H1 (cell line): ENCODE results near the gene ZNF112. TPM values are rescaled to one million over a fixed set of nuclear protein-coding genes. Genes with fewer than 3 reads are reported as not detected.

Experiments
- CTCF ChIA-PET: fragments of 300-600 bp; sonication (Branson Sonifier 250); formaldehyde crosslinking; loops from one replicate; lab custom pipeline; 2021; ENCODE audit not compliant: partially characterized antibody; lab: Charles Lee
- POLR2A ChIA-PET: fragments of 300-600 bp; sonication (Branson Sonifier 250); formaldehyde crosslinking; loops from one replicate; lab custom pipeline; 2021; ENCODE audit warnings: inconsistent platforms; ENCODE audit not compliant: partially characterized antibody; lab: Charles Lee
- DNase-seq, 2 experiments: peaks; one replicate each; pipeline versions ENCODE4 v3.0.0 to v3.0.0-alpha.2; 2010 to 2022; ENCODE audit warnings: low spot score in 2 of 2, low read depth in 1 of 2, mixed read lengths in 1 of 2
- FAIRE-seq: peaks from 2 replicates; lab custom pipeline; 2011; peaks lifted over from hg19 to GRCh38; lab: Jason Lieb, UNC
- H2AFZ ChIP-seq: 2 replicates; pipeline ENCODE4 v1.8.1; 2012; ENCODE audit warnings: low read length, inconsistent platforms
- H2AK5ac ChIP-seq: 2 replicates; pipeline ENCODE4 v1.6.1; 2013; ENCODE audit warnings: low read depth, low read length
- H2BK120ac ChIP-seq: replicated peaks from 2 replicates; pipeline ENCODE3; 2013; ENCODE audit warnings: low read depth, low read length, inconsistent platforms
- H2BK12ac ChIP-seq: 2 replicates; pipeline ENCODE4 v1.6.1; 2013; ENCODE audit warnings: low read depth, low read length
- H2BK15ac ChIP-seq: 2 replicates; pipeline ENCODE4 v1.6.1; 2013; ENCODE audit warnings: low read length
- H2BK20ac ChIP-seq: 2 replicates; pipeline ENCODE4 v1.6.1; 2013; ENCODE audit warnings: low read length
- H2BK5ac ChIP-seq: 2 replicates; pipeline ENCODE4 v1.6.1; 2013; ENCODE audit warnings: low read depth, low read length
- H3K14ac ChIP-seq: 2 replicates; pipeline ENCODE4 v1.6.1; 2013; ENCODE audit warnings: inconsistent platforms; ENCODE audit not compliant: insufficient read length
- H3K18ac ChIP-seq: 2 replicates; pipeline ENCODE4 v1.6.1; 2013; ENCODE audit warnings: low read length; ENCODE audit errors: extremely low read depth
- H3K23ac ChIP-seq: 2 replicates; pipeline ENCODE4 v1.6.1; 2013; ENCODE audit warnings: inconsistent platforms; ENCODE audit not compliant: insufficient read length
- H3K23me2 ChIP-seq: 2 replicates; pipeline ENCODE4 v1.6.1; 2013; ENCODE audit warnings: low read depth, low read length
- H3K27ac ChIP-seq: 2 replicates; pipeline ENCODE4 v1.6.1; 2011; ENCODE audit warnings: low read depth, low read length, inconsistent platforms
- H3K27me3 ChIP-seq, 4 experiments: replicated peaks in 1 of 4; 1 replicate in 1 of 4; 2 replicates in 3 of 4; pipeline versions ENCODE4 v1.6.1 to v1.8.1; 2011 to 2013; ENCODE audit warnings: low read length in 3 of 4, mild to moderate bottlenecking in 3 of 4, inconsistent platforms in 2 of 4, mixed read lengths in 2 of 4, moderate library complexity in 1 of 4; ENCODE audit not compliant: control insufficient read depth in 3 of 4, insufficient read depth in 3 of 4; ENCODE audit errors: extremely low read depth in 1 of 4
- H3K36me3 ChIP-seq, 4 experiments: 2 replicates each; pipeline versions ENCODE4 v1.6.1 to v1.8.1; 2011 to 2013; ENCODE audit warnings: mild to moderate bottlenecking in 4 of 4, low read length in 3 of 4, moderate library complexity in 2 of 4, control low read depth in 1 of 4, inconsistent platforms in 1 of 4; ENCODE audit not compliant: insufficient read depth in 4 of 4, control insufficient read depth in 2 of 4
- H3K4ac ChIP-seq: replicated peaks from 2 replicates; pipeline ENCODE3; 2013; ENCODE audit warnings: low read length, low read depth, mixed read lengths, inconsistent platforms; ENCODE audit not compliant: insufficient read length
- H3K4me1 ChIP-seq, 4 experiments: replicated peaks in 1 of 4; 1 replicate in 1 of 4; 2 replicates in 3 of 4; pipeline versions ENCODE4 v1.6.1 to v1.8.1; 2011 to 2013; ENCODE audit warnings: low read length in 3 of 4, inconsistent platforms in 2 of 4, mixed read lengths in 1 of 4; ENCODE audit not compliant: insufficient read depth in 4 of 4, control insufficient read depth in 3 of 4
- H3K4me2 ChIP-seq, 2 experiments: 2 replicates each; pipeline versions ENCODE4 v1.6.1 to v1.8.1; 2011 to 2013; ENCODE audit warnings: low read depth in 2 of 2, low read length in 2 of 2, control low read depth in 1 of 2, inconsistent platforms in 1 of 2, mild to moderate bottlenecking in 1 of 2; ENCODE audit not compliant: insufficient read depth in 1 of 2
- H3K4me3 ChIP-seq, 4 experiments: fragments of 200-600, 300-600 bp in 1 of 4; sonication (generic), shearing (Covaris generic), sonication (Bioruptor Twin) in 1 of 4; 2 replicates each; pipeline versions ENCODE4 v1.5.1 to v1.8.1; 2011 to 2016; ENCODE audit warnings: low read length in 4 of 4, low read depth in 3 of 4, control low read depth in 2 of 4, inconsistent platforms in 2 of 4, mild to moderate bottlenecking in 2 of 4, mixed read lengths in 1 of 4, moderate library complexity in 1 of 4; ENCODE audit not compliant: insufficient read depth in 2 of 4; ENCODE audit errors: extremely low read depth in 1 of 4
- H3K56ac ChIP-seq: replicated peaks from 2 replicates; pipeline ENCODE3; 2013; ENCODE audit warnings: low read depth, mild to moderate bottlenecking, mixed read lengths, low read length, inconsistent platforms; ENCODE audit not compliant: insufficient read length
- H3K79me1 ChIP-seq: 2 replicates; pipeline ENCODE4 v1.6.1; 2013; ENCODE audit warnings: low read depth, low read length, control low read depth
- H3K79me2 ChIP-seq, 2 experiments: 2 replicates each; pipeline versions ENCODE4 v1.6.1 to v1.8.1; 2012 to 2013; ENCODE audit warnings: low read length in 2 of 2, mild to moderate bottlenecking in 2 of 2, inconsistent platforms in 1 of 2; ENCODE audit not compliant: insufficient read depth in 2 of 2, control insufficient read depth in 1 of 2
- H3K9ac ChIP-seq, 4 experiments: replicated peaks in 1 of 4; 1 replicate in 1 of 4; 2 replicates in 3 of 4; pipeline versions ENCODE4 v1.6.1 to v1.8.1; 2011 to 2013; ENCODE audit warnings: low read depth in 3 of 4, low read length in 3 of 4, control low read depth in 2 of 4, mild to moderate bottlenecking in 2 of 4, moderate library complexity in 2 of 4, inconsistent platforms in 1 of 4; ENCODE audit errors: extremely low read depth in 1 of 4
- H3K9me3 ChIP-seq, 2 experiments: 2 replicates each; pipeline versions ENCODE4 v1.6.1 to v1.8.1; 2012 to 2013; ENCODE audit warnings: mild to moderate bottlenecking in 2 of 2, moderate library complexity in 2 of 2, control low read depth in 1 of 2, inconsistent platforms in 1 of 2, low read depth in 1 of 2, low read length in 1 of 2, mixed read lengths in 1 of 2; ENCODE audit not compliant: insufficient read depth in 2 of 2
- H4K20me1 ChIP-seq, 2 experiments: replicated peaks in 1 of 2; 2 replicates each; pipeline versions ENCODE3 to v1.8.1; 2011 to 2013; ENCODE audit warnings: inconsistent platforms in 2 of 2, low read length in 2 of 2, mild to moderate bottlenecking in 1 of 2; ENCODE audit not compliant: insufficient read depth in 2 of 2, control insufficient read depth in 1 of 2
- H4K5ac ChIP-seq: 2 replicates; pipeline ENCODE4 v1.6.1; 2013; ENCODE audit warnings: low read length, low read depth, mixed read lengths, inconsistent platforms; ENCODE audit not compliant: insufficient read length
- H4K8ac ChIP-seq: 2 replicates; pipeline ENCODE4 v1.8.0; 2013; ENCODE audit warnings: mild to moderate bottlenecking, moderate library complexity, low read length, inconsistent platforms; ENCODE audit not compliant: insufficient read depth; ENCODE audit errors: extremely low read depth
- H4K91ac ChIP-seq: replicated peaks from 2 replicates; pipeline ENCODE3; 2013; ENCODE audit warnings: low read length, mixed read lengths, inconsistent platforms; ENCODE audit not compliant: insufficient read length
- WGBS, 2 experiments: shearing (Covaris generic) in 1 of 2; methylation state at CpG; one replicate each; pipeline versions ENCODE4 v1.1.6 to v1.1.7; 2013 to 2015; ENCODE audit warnings: low lambda C conversion rate in 2 of 2, mixed read lengths in 2 of 2, inconsistent platforms in 1 of 2, low coverage in 1 of 2, missing lambda C conversion rate in 1 of 2; ENCODE audit not compliant: insufficient replicate concordance in 2 of 2, insufficient coverage in 1 of 2, insufficient read length in 1 of 2; ENCODE audit errors: extremely low coverage in 1 of 2, missing lambda C conversion rate in 1 of 2; 5-methylcytosine and 5-hydroxymethylcytosine counted together
- polyA plus RNA-seq, 7 experiments: library from polyadenylated mRNA; depleted of rRNA in 3 of 7; stranded (reverse) in 5 of 7; unstranded in 2 of 7; fragments of >200 nt in 5 of 7; fragments of 200-250 nt in 2 of 7; gene quantifications; 1 replicate in 5 of 7; 2 replicates in 1 of 7; 4 replicates in 1 of 7; pipeline versions ENCODE4 v1.2.1 to v1.2.3, GENCODE V29; 2011 to 2013; ENCODE audit warnings: missing spikeins in 2 of 7, mixed read lengths in 2 of 7
- total RNA-seq: library from RNA; stranded (reverse); fragmentation: NEBNext Ultra II Directional; extraction: Animal tissue kit (Norgen Biotek cat#: 25700); gene quantifications from 2 replicates; pipeline ENCODE4 v1.2.1, GENCODE V29; 2021
- TF ChIP-seq, protein P1 (sequence below): fragments of 300-600 bp; sonication (generic); IDR thresholded peaks from 2 replicates; pipeline ENCODE4 v1.7.1; 2012; ENCODE audit warnings: low read length, moderate library complexity, mild to moderate bottlenecking, inconsistent platforms; ENCODE audit not compliant: insufficient replicate concordance

Gene ZNF112
- total and polyA plus RNA-seq, 2 of the 8 experiments (the other 6 are each of a cell fraction or from before 2014, with no cell fraction given) = 0.70 to 2.8 TPM

DNA sequence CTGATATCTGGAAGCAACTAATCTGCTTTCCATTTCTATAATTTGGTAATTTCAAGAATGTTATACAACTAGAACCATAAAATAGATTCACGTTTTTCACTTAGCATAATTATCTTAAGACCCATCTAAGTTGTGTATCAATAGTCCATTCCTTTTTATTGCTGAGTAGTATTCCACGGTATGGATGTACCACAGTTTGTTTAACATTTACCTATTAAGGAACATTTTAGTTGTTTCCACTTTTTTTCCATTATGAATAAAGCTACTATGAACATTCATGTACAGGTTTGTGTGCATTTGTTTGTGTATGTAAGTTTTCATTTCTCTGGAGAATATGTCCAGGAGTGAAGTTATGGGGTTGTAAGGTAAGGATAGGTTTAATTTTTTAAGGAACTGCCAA is 18.3 kb upstream of the ZNF112 start:
- no peaks in the 10 kb centered on the region for H3K23me2 ChIP-seq
- H3K36me3 ChIP-seq = no peaks in the 10 kb centered on the region
- no peak overlapping the region for H3K4me2 ChIP-seq
- no peak overlapping the region for H2BK12ac ChIP-seq
- H3K27ac ChIP-seq = no peak overlapping the region
- H3K56ac ChIP-seq = no peak overlapping the region
- no peak overlapping the region for H2BK15ac ChIP-seq
- no peak overlapping the region for H3K4me3 ChIP-seq
- no peak overlapping the region for H3K18ac ChIP-seq
- H2AFZ ChIP-seq = no peak overlapping the region
- no peak overlapping the region for H3K14ac ChIP-seq
- H3K9me3 ChIP-seq = peaks cover 10 to 21% of the 10 kb centered on the region in 2 experiments
- no peaks in the 10 kb centered on the region for H4K20me1 ChIP-seq
- WGBS, 2 experiments = 61% methylated on average over 2 of the region's 2 CpGs; no CpG with 5 or more reads in 1 of the 2 experiments
- H3K79me1 ChIP-seq = no peaks in the 10 kb centered on the region
- POLR2A ChIA-PET = no interaction called here
- DNase-seq (no peak), FAIRE-seq (no peak)
- H3K27me3 ChIP-seq = no peaks in the 10 kb centered on the region
- no peak overlapping the region for H2BK5ac ChIP-seq
- H2BK120ac ChIP-seq = no peak overlapping the region
- H2BK20ac ChIP-seq = no peak overlapping the region
- H2AK5ac ChIP-seq = no peak overlapping the region
- H3K79me2 ChIP-seq = no peaks in the 10 kb centered on the region
- H4K8ac ChIP-seq = no peak overlapping the region
- no peak overlapping the region for H3K9ac ChIP-seq
- H3K23ac ChIP-seq = no peak overlapping the region
- H4K91ac ChIP-seq = no peak overlapping the region
- no peaks in the 10 kb centered on the region for H3K4me1 ChIP-seq
- CTCF ChIA-PET = no interaction called here
- H4K5ac ChIP-seq = no peak overlapping the region
- H3K4ac ChIP-seq = no peak overlapping the region
- TF ChIP-seq, protein P1, sequence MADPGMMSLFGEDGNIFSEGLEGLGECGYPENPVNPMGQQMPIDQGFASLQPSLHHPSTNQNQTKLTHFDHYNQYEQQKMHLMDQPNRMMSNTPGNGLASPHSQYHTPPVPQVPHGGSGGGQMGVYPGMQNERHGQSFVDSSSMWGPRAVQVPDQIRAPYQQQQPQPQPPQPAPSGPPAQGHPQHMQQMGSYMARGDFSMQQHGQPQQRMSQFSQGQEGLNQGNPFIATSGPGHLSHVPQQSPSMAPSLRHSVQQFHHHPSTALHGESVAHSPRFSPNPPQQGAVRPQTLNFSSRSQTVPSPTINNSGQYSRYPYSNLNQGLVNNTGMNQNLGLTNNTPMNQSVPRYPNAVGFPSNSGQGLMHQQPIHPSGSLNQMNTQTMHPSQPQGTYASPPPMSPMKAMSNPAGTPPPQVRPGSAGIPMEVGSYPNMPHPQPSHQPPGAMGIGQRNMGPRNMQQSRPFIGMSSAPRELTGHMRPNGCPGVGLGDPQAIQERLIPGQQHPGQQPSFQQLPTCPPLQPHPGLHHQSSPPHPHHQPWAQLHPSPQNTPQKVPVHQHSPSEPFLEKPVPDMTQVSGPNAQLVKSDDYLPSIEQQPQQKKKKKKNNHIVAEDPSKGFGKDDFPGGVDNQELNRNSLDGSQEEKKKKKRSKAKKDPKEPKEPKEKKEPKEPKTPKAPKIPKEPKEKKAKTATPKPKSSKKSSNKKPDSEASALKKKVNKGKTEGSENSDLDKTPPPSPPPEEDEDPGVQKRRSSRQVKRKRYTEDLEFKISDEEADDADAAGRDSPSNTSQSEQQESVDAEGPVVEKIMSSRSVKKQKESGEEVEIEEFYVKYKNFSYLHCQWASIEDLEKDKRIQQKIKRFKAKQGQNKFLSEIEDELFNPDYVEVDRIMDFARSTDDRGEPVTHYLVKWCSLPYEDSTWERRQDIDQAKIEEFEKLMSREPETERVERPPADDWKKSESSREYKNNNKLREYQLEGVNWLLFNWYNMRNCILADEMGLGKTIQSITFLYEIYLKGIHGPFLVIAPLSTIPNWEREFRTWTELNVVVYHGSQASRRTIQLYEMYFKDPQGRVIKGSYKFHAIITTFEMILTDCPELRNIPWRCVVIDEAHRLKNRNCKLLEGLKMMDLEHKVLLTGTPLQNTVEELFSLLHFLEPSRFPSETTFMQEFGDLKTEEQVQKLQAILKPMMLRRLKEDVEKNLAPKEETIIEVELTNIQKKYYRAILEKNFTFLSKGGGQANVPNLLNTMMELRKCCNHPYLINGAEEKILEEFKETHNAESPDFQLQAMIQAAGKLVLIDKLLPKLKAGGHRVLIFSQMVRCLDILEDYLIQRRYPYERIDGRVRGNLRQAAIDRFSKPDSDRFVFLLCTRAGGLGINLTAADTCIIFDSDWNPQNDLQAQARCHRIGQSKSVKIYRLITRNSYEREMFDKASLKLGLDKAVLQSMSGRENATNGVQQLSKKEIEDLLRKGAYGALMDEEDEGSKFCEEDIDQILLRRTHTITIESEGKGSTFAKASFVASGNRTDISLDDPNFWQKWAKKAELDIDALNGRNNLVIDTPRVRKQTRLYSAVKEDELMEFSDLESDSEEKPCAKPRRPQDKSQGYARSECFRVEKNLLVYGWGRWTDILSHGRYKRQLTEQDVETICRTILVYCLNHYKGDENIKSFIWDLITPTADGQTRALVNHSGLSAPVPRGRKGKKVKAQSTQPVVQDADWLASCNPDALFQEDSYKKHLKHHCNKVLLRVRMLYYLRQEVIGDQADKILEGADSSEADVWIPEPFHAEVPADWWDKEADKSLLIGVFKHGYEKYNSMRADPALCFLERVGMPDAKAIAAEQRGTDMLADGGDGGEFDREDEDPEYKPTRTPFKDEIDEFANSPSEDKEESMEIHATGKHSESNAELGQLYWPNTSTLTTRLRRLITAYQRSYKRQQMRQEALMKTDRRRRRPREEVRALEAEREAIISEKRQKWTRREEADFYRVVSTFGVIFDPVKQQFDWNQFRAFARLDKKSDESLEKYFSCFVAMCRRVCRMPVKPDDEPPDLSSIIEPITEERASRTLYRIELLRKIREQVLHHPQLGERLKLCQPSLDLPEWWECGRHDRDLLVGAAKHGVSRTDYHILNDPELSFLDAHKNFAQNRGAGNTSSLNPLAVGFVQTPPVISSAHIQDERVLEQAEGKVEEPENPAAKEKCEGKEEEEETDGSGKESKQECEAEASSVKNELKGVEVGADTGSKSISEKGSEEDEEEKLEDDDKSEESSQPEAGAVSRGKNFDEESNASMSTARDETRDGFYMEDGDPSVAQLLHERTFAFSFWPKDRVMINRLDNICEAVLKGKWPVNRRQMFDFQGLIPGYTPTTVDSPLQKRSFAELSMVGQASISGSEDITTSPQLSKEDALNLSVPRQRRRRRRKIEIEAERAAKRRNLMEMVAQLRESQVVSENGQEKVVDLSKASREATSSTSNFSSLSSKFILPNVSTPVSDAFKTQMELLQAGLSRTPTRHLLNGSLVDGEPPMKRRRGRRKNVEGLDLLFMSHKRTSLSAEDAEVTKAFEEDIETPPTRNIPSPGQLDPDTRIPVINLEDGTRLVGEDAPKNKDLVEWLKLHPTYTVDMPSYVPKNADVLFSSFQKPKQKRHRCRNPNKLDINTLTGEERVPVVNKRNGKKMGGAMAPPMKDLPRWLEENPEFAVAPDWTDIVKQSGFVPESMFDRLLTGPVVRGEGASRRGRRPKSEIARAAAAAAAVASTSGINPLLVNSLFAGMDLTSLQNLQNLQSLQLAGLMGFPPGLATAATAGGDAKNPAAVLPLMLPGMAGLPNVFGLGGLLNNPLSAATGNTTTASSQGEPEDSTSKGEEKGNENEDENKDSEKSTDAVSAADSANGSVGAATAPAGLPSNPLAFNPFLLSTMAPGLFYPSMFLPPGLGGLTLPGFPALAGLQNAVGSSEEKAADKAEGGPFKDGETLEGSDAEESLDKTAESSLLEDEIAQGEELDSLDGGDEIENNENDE = no peak
